Hematopoietic multipotent progenitor cell treated with erythropoietin and hydrocortisone succinate and interleukin-3 and kit ligand, for 15 days (in vitro differentiated cells): ENCODE results near the gene TNS1.

Source experiments
- DNase-seq: peaks from one replicate; pipeline ENCODE4 v3.0.0-alpha.2; 2015; ENCODE audit warnings: low spot score

TNS1 gene

GRCh38 chr2:217956586-217957457 is 46.0 kb downstream of the TNS1 start:
- DNase-seq, result no peak

- DNase-seq, result no peak
These were observed 46.8 kb downstream of the TNS1 start for GRCh38 chr2:217955881-217956493.

GRCh38 chr2:217954971-217955740 is 47.6 kb downstream of the TNS1 start:
- DNase-seq, result no peak

- DNase-seq, result no peak
These were observed 48.3 kb downstream of the TNS1 start for GRCh38 chr2:217954469-217954868.

GRCh38 chr2:217954051-217954450 is 48.7 kb downstream of the TNS1 start:
- DNase-seq, result no peak

GRCh38 chr2:217953531-217953932 is 49.3 kb downstream of the TNS1 start:
- no peak for DNase-seq

GRCh38 chr2:217953011-217953481 is 49.7 kb downstream of the TNS1 start:
- DNase-seq, result no peak

- no peak for DNase-seq
These were observed 50.4 kb downstream of the TNS1 start for GRCh38 chr2:217952409-217952808.

- DNase-seq, result no peak
These were observed 51.1 kb downstream of the TNS1 start for GRCh38 chr2:217951521-217952247.

GRCh38 chr2:217951091-217951490 is 51.7 kb downstream of the TNS1 start:
- no peak for DNase-seq

GRCh38 chr2:217950401-217950871 is 52.4 kb downstream of the TNS1 start:
- no peak for DNase-seq

GRCh38 chr2:217949447-217949846 is 53.3 kb downstream of the TNS1 start:
- no peak for DNase-seq

GRCh38 chr2:217948897-217949296 is 53.9 kb downstream of the TNS1 start:
- DNase-seq, result no peak

GRCh38 chr2:217948351-217948791 is 54.4 kb downstream of the TNS1 start:
- DNase-seq, result no peak

- DNase-seq, result no peak
These were observed 55.1 kb downstream of the TNS1 start for GRCh38 chr2:217947383-217948350.

GRCh38 chr2:217946051-217946450 is 56.7 kb downstream of the TNS1 start:
- DNase-seq, result no peak

GRCh38 chr2:217945530-217945929 is 57.3 kb downstream of the TNS1 start:
- DNase-seq, result no peak

- no peak for DNase-seq
These were observed 57.9 kb downstream of the TNS1 start for GRCh38 chr2:217944923-217945322.

- DNase-seq, result no peak
These were observed 58.4 kb downstream of the TNS1 start for GRCh38 chr2:217944366-217944765.
